GM18508 (cell line): ENCODE measurements around the gene SRPX2.

ENCODE experiments used
- ATAC-seq: cut with Tn5 transposase; IDR thresholded peaks from one replicate; pipeline ENCODE4 v1.9.1; 2021; ENCODE audit warnings: moderate number of reproducible peaks; ENCODE audit not compliant: insufficient read depth, unreplicated experiment

SRPX2 gene

GRCh38 chrX:100648458-100649417 is 4.7 kb downstream of the SRPX2 start:
- no peak for ATAC-seq

GRCh38 chrX:100649550-100650356 is 5.8 kb downstream of the SRPX2 start:
- no peak for ATAC-seq

DNA sequence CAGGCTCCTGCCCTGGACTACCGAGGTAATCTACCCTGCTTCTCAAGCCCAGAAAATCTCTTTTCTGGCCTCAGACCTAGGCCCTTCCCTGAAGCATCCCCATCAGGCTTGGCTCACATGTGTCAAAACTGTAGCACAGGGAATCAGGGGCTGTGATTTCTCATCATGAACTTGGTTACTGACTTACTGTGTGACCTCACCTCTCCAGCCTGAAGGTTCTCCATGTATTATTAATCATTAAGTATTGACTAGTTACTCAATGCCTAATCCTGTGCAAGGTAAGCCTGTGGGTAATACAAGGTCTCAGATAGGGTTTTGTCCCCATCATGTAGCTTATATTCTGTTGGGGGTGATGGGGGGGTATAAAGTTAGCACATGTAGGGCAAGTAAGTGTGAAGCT is 6.8 kb downstream of the SRPX2 start:
- no peak for ATAC-seq

DNA sequence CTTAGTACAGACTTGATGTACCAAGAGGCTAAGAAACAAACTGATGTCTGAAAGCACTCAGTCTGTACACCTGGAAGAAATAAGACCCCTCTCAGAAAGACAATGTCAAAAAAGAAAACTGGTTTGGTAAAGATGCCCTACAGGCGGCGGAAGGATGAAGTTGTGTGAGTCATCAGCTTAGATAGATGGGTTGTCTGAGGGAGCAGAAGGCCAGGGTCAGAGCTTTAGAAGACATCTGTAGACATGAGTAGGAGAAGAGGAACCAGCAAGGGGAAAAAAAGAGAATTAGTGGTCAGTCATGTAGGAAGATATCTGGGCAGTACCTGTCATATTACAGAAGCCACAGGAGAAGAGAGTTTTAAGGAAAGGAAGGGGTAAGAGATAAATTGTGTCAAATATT is 8.3 kb downstream of the SRPX2 start:
- ATAC-seq = no peak

GRCh38 chrX:100654261-100654660 is 10.3 kb downstream of the SRPX2 start:
- ATAC-seq = no peak

DNA sequence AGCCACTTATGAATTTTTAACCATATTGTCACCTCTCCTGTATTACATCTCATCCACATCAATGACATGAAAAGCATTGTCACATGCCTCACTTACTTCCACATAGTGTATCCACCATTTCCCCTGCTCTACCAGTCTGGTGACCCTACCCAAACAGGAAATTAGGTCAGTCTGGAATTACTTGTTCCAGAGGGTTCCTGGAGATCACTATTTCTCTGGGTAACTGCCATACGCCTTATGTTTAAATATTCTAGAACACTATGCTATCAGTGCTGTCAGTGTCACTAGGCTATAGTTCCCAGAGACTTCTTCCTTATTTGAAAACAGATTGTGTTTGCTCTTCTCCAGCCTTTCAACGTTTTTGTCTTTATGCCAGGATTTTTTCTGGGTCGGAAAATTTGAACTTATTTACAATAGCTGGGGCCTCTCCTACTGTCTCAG is 15.0 kb downstream of the SRPX2 start:
- ATAC-seq = no peak

- no peak for ATAC-seq
Observed at GRCh38 chrX:100659431-100660137, 15.6 kb downstream of the SRPX2 start.

DNA sequence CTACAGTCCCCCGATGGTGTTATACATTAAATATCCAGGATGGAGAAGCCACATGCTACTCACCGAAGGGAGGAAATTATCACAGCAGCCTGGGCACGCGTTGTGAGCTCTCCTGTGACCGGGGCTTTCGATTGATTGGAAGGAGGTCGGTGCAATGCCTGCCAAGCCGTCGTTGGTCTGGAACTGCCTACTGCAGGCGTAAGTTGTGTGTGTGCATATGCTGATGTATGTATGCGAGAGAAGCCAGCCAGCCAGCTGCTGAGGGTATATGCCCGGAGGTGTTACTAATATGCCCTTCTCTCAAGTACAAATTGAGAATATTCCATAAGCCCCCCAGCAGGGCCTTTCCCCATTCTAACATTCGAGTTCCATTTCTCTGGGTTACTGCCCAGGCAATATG is 18.2 kb downstream of the SRPX2 start:
- no peak for ATAC-seq

DNA sequence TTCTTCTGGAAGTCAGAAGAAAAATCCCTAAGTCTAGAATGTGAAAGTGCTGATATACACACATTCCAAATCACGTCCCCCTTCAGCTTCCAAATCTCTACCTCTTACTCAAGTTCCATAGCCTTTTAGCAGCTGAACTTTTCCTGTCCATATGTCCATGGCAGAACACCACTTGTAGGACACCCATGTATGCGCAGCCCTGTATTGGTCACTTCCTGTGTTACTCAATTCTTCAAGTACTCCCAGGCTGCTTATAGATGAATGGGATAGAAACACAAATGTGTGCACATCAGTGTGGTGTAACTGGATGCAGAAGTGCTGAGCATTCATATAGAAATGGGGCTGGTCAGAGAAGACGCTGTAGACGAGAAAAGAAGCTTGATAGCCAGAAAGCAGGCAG is 18.8 kb downstream of the SRPX2 start:
- no peak for ATAC-seq

GRCh38 chrX:100663642-100664041 is 19.6 kb downstream of the SRPX2 start:
- ATAC-seq = no peak

DNA sequence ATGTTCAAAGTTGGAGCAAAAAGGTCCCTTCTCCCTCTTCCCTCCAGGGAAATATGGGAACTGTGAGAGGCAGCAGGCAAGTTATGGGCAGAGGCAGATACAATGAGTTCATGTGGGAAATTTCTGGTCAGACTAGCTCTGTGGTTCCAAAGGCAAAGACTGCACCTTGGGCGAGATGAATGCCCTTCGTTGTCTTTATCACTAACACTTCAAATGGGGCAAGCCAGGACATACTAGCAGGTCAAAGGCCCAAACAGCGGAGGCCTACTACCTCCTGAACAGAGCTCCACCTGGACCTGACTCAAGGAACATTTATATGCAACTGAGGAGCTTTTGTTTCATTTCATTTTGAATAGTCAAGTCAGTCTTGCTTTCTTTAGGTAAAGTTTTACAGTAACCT is 29.0 kb downstream of the SRPX2 start:
- no peak for ATAC-seq

- no peak for ATAC-seq
Observed at GRCh38 chrX:100673397-100673953, 29.5 kb downstream of the SRPX2 start.

GRCh38 chrX:100674705-100675104 is 30.7 kb downstream of the SRPX2 start:
- peak; percentile 57 for ATAC-seq

GRCh38 chrX:100677611-100678181 is 33.7 kb downstream of the SRPX2 start:
- ATAC-seq = no peak

DNA sequence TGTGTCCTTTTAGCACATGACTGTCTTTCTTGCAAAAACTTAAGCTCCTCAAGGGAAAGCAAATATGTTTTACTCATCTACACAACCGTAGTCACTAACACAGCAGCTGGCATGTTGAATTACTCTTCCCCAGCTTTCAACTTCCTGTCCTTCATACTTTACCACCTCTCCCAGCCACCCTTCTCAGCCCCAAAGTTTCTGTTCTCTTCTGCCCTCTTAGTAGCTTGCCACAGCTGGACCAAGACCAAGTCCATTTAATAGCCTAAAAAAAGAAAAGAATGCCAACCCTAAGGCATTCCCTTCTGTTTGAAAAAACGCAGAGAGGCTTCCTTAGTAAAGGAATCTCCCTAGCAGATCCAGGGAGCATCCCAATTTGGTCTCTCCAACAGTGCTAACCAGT is 36.8 kb downstream of the SRPX2 start:
- no peak for ATAC-seq

GRCh38 chrX:100681599-100681998 is 37.6 kb downstream of the SRPX2 start:
- no peak for ATAC-seq

DNA sequence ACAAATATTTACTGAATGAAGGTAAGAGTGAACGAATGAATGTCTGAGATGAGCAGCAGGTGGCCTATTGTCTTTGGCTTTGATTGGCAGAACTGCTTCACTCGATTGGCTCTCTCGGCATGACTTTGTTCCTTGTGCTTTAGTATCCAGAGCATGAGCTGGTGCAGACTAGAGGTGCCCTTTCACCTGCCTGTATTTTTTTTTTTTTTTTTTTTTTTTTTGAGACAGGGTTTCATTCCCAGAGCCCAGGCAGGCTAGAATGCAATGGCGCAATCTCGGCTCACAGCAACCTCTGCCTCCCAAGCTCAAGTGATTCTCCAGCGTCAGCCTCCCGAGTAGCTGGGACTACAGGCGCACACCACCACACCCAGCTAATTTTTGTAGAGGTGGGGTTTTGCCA is 38.9 kb downstream of the SRPX2 start:
- ATAC-seq = no peak

GRCh38 chrX:100685284-100685996 is 41.4 kb downstream of the SRPX2 start:
- peak; percentile 75 for ATAC-seq

DNA sequence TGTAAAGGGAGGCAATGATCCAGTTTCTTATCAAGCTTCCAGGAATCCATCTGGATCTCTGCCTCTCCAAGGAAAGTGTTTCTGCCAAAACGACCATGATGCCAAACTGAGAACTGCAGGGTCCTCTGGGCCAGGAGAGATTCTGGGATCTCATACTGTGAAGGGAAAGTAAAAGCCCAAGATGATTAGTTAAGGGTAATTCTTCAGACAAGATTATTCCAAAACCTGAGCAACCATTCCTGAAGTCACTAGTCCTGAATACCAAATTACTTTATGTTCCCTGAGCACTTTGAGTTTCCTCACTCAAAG is 42.0 kb downstream of the SRPX2 start:
- ATAC-seq = no peak

GRCh38 chrX:100687128-100687527 is 43.1 kb downstream of the SRPX2 start:
- no peak for ATAC-seq
